Measurements from ENCODE around the gene SERPINE1. TPM values are rescaled to one million over a fixed set of nuclear protein-coding genes. Genes with fewer than 3 reads are reported as not detected.
"Not testable (repeated sequence)": the region's sequence is repeated elsewhere in the genome, so short reads cannot be mapped to it uniquely, and the experiment has no call there.

The SERPINE1 gene
- polyA plus RNA-seq, 4 donors = 0.92 to 5.3 (median 1.2) TPM

DNA sequence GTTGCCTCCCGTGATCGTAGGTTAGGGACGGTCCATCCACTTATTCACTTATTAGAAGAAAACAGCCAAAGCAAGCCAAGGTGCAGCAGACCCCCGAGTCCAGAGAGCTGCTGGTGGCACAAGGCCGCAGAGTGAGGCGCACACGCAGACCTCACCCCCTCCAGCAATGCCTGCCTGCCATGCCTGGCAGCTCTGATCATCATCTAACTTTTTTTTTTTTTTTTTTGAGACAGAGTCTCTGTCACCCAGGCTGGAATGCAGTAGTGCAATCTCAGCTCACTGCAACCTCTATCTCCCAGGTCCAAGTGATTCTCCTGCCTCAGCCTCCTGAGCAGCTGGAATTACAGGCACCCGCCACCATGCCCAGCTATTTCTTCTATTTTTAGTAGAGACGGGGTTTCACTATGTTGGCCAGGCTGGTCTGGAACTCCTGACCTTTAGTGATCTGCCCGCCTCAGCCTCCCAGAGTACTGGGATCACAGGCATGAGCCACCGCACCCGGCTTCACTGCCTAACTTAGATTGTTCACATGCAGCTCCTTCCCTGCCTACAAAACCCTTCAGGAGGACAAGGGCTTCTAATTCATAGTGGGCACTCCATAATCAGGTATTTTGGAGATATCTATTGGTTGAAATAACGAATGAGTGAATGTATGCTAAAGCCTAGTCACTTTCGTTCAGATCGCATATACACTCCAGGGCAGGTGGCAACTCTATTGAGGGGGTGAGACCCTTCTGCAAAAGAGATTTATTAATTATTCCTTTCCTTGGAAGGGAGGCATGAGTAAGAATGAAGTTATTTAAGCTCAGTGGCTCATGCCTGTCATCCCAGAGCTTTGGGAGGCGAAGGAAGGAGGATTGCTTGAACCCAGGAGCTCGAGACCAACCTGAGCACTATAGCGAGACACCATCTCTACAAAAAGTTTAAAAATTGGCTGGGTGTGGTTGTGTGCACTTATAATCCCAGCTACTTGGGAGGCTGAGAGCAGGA lies 25.8 kb upstream of the SERPINE1 start:
- no peak for DNase-seq (ENCODE audit: low read depth in 4 of 4, low spot score in 3 of 4)

DNA sequence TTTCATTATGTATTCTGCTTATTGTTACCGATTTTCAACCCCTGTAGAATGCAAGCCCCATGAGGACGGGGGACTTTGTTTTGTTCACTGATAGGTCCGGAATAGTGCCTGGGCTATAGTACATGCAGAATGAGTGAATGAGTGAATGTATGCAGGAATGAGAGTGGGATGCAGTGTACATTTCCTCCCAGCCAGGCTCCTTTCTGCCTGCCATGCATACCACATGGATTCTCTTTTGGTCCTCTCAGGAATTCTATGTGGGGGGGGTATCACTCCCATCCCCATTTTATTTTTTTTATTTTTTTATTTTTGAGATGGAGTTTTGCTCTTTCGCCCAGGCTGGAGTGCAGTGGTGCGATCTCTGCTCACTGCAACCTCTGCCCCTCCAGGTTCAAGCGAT lies 24.9 kb upstream of the SERPINE1 start:
- DNase-seq (ENCODE audit: low read depth in 4 of 4, low spot score in 3 of 4) = no peak

DNA sequence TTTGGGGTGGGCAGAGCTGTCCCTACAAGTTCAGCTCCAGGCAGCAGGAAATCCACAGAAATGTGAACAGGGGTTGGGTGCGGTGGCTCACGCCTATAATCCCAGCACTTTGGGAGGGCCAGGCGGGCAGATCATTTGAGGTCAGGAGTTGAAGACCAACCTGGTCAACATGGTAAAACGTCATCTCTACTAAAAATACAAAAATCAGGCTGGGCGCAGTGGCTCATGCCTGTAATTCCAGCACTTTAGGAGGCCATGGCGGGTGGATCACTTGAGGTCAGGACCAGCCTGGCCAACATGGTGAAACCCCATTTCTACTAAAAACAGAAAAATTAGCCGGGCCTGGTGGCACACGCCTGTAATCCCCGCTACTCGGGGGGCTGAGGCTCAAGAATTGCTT lies 23.2 kb upstream of the SERPINE1 start:
- not testable (repeated sequence) for DNase-seq (ENCODE audit: low read depth in 4 of 4, low spot score in 3 of 4)

DNA sequence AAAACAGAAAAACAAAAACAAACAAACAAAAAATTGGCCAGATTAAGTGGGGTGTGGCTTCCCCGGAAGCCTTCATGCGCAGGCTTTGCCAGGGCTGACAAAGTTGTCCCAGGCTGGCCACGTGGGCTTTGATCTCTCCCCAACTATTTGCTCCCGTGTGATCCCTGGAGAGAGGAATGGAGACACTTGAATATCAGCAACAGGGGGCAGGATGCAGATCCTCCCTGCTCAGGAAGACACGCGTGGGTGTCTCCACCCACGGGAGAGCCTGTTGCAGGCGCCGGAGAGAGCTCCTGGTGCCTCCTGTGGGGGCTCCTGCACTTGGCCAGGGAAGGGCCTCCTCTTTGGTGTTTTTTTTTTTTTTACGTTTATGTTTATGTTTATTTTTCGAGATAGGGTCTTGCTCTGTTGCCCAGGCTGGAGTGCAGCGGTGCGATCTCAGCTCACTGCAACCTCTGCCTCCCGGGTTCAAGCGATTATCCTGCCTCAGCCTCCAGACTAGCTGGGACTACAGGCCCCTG lies 22.7 kb upstream of the SERPINE1 start:
- no peak for DNase-seq (ENCODE audit: low read depth in 4 of 4, low spot score in 3 of 4)

DNA sequence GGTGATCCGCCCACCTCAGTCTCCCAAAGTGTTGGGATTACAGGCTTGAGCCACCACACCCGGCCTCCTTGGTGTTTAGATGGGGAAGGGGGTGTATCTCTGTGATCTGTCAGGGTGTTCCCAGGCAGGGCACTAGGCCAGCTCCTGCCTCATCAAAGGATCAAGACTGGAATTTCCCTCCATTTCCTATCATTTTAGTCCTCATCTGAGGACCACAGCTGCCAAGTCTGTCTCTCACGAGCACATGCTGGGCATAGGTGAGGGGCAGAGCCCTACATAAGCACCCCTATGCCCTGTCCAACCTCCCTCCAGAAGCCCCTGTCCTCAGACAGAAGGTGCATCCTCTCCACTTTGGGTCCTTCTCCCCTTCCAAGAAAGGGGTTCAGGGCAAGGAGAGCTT lies 22.1 kb upstream of the SERPINE1 start:
- DNase-seq (ENCODE audit: low read depth in 4 of 4, low spot score in 3 of 4) = no peak

DNA sequence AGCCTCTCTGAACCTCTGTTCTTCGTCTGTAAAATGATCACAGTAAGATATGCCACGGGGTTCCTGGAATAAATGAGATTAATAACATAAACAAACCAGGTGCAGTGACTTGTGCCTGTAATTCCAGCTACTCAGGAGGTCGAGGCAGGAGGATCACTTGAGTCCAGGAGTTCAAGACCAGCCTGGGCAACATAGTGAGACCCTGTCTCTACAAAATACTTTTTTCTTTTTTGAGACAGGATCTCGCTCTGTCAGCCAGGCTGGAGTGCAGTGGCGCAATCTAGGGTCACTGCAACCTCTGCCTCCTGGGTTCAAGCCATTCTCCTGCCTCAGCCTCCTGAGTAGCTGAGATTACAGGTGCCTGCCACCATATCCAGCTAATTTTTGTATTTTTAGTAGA lies 21.7 kb upstream of the SERPINE1 start:
- DNase-seq (ENCODE audit: low read depth in 4 of 4, low spot score in 3 of 4) = not testable (repeated sequence)

DNA sequence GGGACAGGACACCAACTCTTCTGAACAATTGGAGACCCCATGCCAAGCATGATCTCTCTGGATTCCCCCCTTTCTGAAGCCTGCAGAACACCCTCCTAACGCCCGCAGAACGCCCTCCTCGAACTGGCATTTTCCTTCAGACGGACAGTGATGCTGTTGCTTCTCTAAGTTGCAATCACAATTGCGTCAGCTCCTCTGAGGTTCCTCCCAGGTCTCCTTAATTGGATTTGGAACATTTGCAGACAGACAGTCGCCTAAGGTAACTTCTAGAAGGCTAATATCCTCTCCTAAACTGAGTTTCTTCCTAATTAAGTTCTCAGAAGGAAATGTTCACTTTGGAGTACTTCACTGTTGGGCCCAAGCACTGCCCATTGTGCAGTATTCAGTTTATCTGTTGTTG lies 20.5 kb upstream of the SERPINE1 start:
- DNase-seq (ENCODE audit: low read depth in 4 of 4, low spot score in 3 of 4) = no peak

DNA sequence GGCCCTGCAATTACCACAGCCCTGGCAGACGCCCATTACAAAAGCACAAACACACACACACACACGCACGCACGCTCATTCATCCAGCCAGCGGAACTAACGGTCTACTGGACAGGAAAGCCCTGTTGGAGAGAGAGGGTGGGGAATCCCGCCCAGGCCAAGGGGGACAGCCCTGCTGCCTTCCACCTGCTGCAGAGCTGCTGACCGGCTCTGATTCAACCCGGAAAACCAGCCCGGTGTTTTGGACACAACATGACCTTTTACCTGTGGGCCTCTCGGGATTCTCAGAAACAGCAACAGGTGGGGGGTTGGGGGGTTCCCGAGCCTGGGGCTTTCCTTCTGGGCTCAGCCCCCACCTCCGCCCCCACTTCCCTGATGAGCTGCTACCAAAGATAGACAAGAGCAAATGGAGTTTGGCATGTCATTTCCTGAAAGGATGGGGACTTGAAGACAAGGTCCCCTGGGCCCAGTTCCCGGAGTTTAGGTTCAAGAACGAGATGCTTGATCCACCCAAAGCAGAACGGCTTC lies 18.5 kb upstream of the SERPINE1 start:
- DNase-seq (ENCODE audit: low read depth in 4 of 4, low spot score in 3 of 4) = peak in 1 of 4 donors; percentile 21

DNA sequence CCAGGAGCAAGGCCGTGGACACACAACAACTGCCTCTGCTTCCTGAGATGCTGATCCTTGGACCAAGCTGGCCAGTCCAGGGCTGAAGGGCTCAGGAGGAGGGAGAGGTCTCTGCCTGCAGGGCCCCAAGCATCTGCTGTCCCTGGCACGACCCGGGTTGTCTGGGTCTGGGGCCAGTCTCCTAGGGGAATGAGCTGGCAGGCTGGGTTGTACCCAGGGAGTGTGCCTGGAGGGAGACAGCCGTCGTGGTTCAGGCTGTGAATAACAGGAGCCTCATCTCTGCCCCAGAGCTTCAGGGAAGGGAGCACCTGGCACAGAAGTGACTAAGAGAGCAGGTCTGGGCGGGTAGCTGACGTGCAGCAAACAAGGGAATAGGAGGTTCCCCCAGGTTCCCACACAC lies 17.9 kb upstream of the SERPINE1 start:
- DNase-seq (ENCODE audit: low read depth in 4 of 4, low spot score in 3 of 4) = no peak

DNA sequence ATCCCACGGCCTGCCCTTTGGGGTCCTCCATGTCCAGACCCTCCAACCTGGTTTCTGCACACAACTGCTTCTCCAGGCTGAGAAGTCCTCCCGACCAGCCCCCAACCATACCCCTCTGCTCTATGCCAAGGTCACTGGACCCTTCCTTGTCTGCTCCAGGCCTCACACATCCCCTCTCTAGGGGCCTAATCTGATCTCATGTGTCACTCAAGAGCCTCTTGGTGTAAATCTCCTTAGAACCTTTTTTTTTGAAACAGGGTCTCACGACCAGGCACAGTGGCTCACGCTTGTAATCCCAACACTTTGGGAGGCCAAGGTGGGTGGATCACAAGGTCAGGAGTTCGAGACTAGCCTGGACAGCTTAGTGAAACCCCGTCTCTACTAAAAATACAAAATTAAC lies 17.5 kb upstream of the SERPINE1 start:
- no peak for DNase-seq (ENCODE audit: low read depth in 4 of 4, low spot score in 3 of 4)

DNA sequence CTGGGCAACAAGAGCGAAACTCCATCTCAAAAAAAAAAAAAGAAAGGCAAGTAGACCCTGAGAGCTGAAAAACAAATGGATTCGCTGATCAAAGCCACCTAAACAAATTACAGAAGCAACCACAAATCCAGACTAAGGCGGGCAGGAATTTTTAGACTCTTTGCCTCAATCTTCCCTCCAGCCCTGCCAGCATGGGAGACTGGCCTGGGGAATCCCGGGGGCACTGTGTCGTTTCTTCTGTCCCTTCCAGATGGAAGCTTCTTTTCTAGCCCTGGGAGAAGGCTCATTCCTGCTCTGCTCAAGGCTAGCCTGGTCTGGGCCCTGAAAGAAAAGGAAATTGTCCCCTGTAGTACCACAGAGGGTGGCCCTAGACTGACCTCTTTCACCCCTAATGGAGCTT lies 15.6 kb upstream of the SERPINE1 start:
- no peak for DNase-seq (ENCODE audit: low read depth in 4 of 4, low spot score in 3 of 4)

DNA sequence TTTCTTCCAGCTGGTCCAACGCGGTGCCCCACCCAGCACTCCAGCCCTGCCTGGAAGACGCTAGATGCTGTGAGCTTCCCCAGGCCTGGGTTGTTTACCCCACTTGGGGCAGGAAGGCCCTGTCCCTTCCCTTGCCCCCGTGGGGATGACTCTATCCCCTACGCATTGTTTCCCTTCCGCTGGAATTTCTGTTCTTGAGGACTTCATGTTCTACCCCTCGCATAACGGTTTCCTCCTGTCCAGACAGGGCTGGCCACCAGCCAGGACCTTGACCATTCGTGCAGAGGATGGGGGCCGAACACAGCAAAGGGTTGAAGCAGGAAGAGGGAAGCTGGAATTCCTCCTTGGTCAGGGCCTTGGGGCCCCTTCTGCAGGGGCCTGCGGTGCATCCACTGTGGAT lies 14.7 kb upstream of the SERPINE1 start:
- no peak for DNase-seq (ENCODE audit: low read depth in 4 of 4, low spot score in 3 of 4)

DNA sequence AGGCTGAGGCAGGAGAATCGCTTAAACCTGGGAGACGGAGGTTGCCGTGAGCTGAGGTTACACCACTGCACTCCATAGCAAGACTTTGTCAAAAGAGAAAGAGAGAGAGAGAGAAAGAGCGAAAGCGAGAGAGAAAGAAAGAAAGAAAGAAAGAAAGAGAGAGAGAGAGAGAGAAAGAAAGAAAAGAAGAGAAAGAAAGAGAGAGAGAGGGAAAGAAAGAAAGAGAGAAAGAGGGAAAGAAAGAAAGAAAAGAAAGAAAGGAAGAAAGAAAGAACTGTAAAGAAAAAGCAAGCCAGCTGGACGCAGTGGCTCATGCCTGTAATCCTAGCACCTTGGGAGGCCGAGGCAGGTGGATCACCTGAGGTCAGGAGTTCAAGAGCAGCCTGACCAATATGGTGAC lies 13.8 kb upstream of the SERPINE1 start:
- not testable (repeated sequence) for DNase-seq (ENCODE audit: low read depth in 4 of 4, low spot score in 3 of 4)

DNA sequence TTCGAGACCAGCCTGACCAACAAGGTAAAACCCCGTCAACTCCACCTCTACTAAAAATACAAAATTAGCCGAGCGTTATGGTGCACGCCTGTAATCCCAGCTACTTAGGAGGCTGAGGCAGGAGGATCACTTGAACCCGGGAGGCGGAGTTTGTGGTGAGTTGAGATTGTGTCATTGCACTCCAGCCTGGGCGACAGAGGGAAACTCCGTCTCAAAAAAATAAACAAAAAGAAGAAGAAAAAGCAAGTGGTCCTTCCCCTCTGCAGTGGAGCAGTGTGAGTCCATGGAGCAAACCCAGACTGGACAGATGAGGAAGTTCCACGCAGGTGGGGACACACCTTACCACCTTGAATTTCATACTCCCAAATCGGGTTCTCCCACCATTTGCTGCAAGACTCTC lies 13.1 kb upstream of the SERPINE1 start:
- no peak for DNase-seq (ENCODE audit: low read depth in 4 of 4, low spot score in 3 of 4)

DNA sequence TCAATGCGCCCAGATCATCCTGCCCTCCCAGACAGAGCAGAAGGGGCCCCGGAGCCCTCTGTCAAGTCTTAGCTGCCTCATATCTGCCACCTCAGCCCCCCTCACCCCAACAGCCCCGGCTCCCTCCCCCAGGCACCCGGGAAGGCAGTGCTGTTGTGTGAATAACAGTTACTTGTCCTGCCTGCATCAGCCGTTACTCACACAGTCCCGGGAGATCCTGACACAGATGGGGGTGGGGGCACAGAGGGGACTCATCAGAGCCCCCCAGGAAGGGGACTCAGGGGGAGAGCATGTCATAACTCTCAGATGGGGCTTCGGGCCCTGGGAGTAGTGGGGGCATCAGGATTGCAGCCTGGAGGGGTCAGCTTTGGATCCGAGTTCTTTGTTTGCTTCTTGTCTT lies 12.4 kb upstream of the SERPINE1 start:
- no peak for DNase-seq (ENCODE audit: low read depth in 4 of 4, low spot score in 3 of 4)

DNA sequence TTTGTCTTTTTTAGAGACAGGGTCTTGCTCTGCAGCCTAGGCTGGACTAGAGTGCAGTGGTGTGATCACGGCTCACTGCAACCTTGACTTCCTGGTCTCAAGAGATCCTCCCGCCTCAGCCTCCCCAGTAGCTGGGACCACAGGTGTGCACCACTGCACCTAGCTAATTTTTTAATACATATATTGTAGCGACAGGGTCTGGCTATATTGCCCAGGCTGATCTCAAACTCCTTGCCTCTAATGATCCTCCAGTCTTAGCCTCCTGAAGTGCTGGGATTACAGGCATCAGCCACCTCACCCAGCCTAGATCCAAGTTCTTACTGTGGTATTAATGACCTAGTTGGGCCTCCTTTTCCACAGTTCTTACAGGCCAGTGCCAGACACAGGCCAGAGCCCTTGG lies 11.7 kb upstream of the SERPINE1 start:
- DNase-seq (ENCODE audit: low read depth in 4 of 4, low spot score in 3 of 4) = no peak

DNA sequence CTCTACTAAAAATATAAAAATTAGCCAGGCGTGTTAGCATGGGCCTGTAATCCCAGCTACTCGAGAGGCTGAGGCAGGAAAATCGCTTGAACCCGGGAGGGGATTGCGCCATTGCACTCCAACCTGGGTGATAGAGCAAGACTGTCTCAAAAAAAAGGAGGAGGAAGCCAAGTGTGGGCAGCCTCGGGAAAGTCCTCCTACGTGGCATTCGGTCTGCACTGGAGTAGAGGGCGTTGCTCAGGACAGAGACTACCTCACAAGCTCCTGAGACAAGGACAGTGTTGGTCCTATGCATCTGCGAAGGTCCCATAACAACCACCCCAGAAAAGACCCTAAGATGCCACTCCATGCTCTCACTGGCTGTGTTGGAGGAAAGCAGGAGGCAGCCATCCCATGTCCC lies 10.0 kb upstream of the SERPINE1 start:
- no peak for DNase-seq (ENCODE audit: low read depth in 4 of 4, low spot score in 3 of 4)

DNA sequence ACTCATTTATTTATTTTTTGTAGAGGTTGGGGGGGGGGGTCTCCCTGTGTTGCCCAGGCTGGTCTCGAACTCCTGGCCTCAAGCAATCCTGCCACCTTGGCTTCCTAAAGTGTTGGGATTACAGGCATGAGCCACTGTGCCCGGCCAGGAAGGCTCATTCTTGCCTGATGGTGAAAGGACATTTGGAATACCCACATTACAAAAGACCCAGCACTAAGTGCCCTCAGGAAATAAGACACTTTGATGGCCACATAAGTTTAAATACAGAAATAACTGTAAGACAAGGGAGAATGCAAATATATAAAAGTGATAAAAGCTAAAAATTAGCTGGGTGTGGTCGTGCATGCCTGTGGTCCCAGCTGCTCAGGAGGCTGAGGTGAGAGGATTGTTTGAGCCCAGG lies 8.0 kb upstream of the SERPINE1 start:
- DNase-seq (ENCODE audit: low read depth in 4 of 4, low spot score in 3 of 4) = no peak

DNA sequence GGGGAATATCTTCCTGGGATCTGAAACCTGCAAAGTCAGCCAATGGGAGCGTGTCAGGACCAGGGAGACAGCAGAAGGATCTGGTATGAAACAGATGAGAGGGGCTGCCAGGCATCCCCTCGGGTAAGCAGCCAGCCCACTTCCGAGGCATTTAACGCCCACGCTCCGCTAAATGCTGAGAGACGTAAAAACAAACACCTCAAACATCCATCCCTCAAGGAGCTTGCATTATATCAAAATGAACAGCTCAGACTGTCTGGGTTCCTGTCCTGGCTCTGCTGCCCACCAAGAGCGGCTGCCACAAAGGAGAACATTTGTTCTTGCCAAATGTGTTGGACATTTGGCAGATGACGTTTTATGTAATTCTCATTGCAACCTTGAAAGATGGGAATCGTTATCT lies 7.0 kb upstream of the SERPINE1 start:
- DNase-seq (ENCODE audit: low read depth in 4 of 4, low spot score in 3 of 4) = no peak

DNA sequence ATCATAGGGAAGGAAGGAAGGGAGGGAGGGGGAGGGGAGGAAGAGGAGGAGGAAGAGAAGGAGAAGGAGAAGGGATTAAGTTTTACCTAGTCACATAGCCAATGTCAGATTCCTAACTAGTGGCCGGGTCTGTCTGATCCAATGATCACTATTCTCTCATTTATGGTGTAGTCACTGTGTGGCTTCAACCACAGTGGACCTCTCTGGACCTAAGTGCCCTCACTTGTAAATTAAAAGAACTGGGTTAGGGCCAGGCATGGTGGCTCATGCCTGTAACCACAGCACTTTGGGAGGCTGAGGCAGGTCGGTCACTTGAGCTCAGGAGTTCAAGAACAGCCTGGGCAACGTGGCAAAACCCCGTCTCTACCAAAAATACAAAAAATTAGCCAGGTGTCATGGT lies 6.6 kb upstream of the SERPINE1 start:
- no peak for DNase-seq (ENCODE audit: low read depth in 4 of 4, low spot score in 3 of 4)

DNA sequence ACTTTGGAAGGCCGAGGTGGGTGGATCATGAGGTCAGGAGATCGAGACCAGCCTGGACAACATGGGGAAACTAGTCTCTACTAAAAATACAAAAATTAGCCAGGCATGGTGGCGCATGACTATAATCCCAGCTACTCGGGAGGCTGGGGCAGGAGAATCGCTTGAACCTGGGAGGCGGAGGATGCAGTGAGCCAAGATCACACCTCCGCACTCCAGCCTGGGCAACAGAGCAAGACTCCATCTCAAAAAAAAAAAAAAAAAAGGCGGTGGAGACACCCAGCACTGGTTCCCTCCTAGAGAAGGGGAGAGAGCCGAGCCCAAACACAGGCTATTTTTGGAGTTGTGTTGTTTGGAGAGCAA lies 5.3 kb upstream of the SERPINE1 start:
- DNase-seq (ENCODE audit: low read depth in 4 of 4, low spot score in 3 of 4) = not testable (repeated sequence)
